CD4-positive, alpha-beta memory T cell (primary cell): ENCODE measurements around the gene AKT3. TPM values are rescaled to one million over a fixed set of nuclear protein-coding genes. Genes with fewer than 3 reads are reported as not detected.

Experiments
- CTCF ChIA-PET: fragments of 350-600 bp; sonication (Branson Sonifier 250); formaldehyde crosslinking; loops from one replicate; lab custom pipeline; 2021; ENCODE audit warnings: inconsistent platforms; ENCODE audit not compliant: partially characterized antibody; lab: Charles Lee
- POLR2A ChIA-PET: fragments of 350-600 bp; sonication (Branson Sonifier 250); formaldehyde crosslinking; loops from one replicate; lab custom pipeline; 2021; ENCODE audit not compliant: partially characterized antibody; lab: Charles Lee
- DNase-seq, 5 donors: peaks; one replicate each; pipeline versions ENCODE4 v3.0.0 to v3.0.0-alpha.2; 2020 to 2022; ENCODE audit warnings: mixed read lengths in 1 of 5
- H3K27ac ChIP-seq: one replicate; pipeline ENCODE4 v1.7.0; 2013; ENCODE audit warnings: low read depth, low read length
- H3K27me3 ChIP-seq: 2 replicates; pipeline ENCODE4 v1.7.0; 2013; ENCODE audit warnings: mild to moderate bottlenecking, low read length, moderate library complexity; ENCODE audit not compliant: insufficient read depth
- H3K36me3 ChIP-seq: 2 replicates; pipeline ENCODE4 v1.7.0; 2013; ENCODE audit warnings: mild to moderate bottlenecking, low read length, moderate library complexity; ENCODE audit not compliant: insufficient read depth
- H3K4me1 ChIP-seq: 2 replicates; pipeline ENCODE4 v1.7.0; 2013; ENCODE audit warnings: mild to moderate bottlenecking, low read length, moderate library complexity; ENCODE audit not compliant: insufficient read depth
- H3K4me3 ChIP-seq, 2 donors: one replicate each; pipeline ENCODE4 v1.7.0; 2013; ENCODE audit warnings: low read length in 2 of 2, mild to moderate bottlenecking in 1 of 2
- H3K9me3 ChIP-seq, 2 donors: one replicate each; pipeline ENCODE4 v1.7.0; 2013; ENCODE audit warnings: low read length in 2 of 2, control low read depth in 1 of 2; ENCODE audit not compliant: control insufficient read depth in 1 of 2
- H3K27ac Mint-ChIP-seq, 7 donors: one replicate each; pipeline ENCODE4 v1.8.0; 2020 to 2021; ENCODE audit warnings: mixed read lengths in 7 of 7, mild to moderate bottlenecking in 6 of 7, inconsistent platforms in 3 of 7, moderate library complexity in 3 of 7
- H3K27me3 Mint-ChIP-seq, 2 donors: one replicate each; pipeline ENCODE4 v1.8.0; 2020 to 2021; ENCODE audit warnings: mixed read lengths in 2 of 2
- H3K36me3 Mint-ChIP-seq, 2 donors: one replicate each; pipeline ENCODE4 v1.8.0; 2020 to 2021; ENCODE audit warnings: mixed read lengths in 2 of 2, inconsistent platforms in 1 of 2, mild to moderate bottlenecking in 1 of 2
- H3K4me1 Mint-ChIP-seq, 4 donors: one replicate each; pipeline ENCODE4 v1.8.0; 2020 to 2021; ENCODE audit warnings: mixed read lengths in 4 of 4, mild to moderate bottlenecking in 1 of 4
- H3K4me3 Mint-ChIP-seq, 8 donors: one replicate each; pipeline ENCODE4 v1.8.0; 2020 to 2021; ENCODE audit warnings: mixed read lengths in 8 of 8, mild to moderate bottlenecking in 7 of 8, moderate library complexity in 6 of 8, inconsistent platforms in 3 of 8
- H3K9me3 Mint-ChIP-seq, 8 donors: one replicate each; pipeline ENCODE4 v1.8.0; 2020 to 2021; ENCODE audit warnings: mixed read lengths in 8 of 8, mild to moderate bottlenecking in 5 of 8, inconsistent platforms in 3 of 8, moderate library complexity in 1 of 8
- intact Hi-C: fragments of 100-400 bp; cut with micrococcal nuclease; formaldehyde crosslinking; loops from one replicate; pipeline ENCODE4 v1.15.1; 2023
- polyA plus RNA-seq, 2 donors: library from polyadenylated mRNA; unstranded; fragments of 300-500 nt; fragmentation: Illumina TruSeq; gene quantifications; one replicate each; pipeline ENCODE4 v1.2.3, GENCODE V29; 2021
- total RNA-seq, 2 experiments: library from RNA; stranded (reverse); gene quantifications; one replicate each; pipeline ENCODE4 v1.2.3, GENCODE V29; 2021

Gene AKT3
- total and polyA plus RNA-seq, 4 experiments from 2014 or later: 0.56 to 152 (median 77.1) TPM

GRCh38 chr1:243733670-243734307 is 116.3 kb downstream of the AKT3 start:
- POLR2A ChIA-PET: no interaction called here
- no peak overlapping the region for H3K27ac ChIP-seq
- CTCF ChIA-PET: interaction anchor here (1.1 to 1.5 kb wide), 2 partner anchors 12 to 15 kb away, joined by 3 read pairs; no protein-coding TSS in a partner anchor
- H3K27me3 ChIP-seq: no peaks in the 10 kb centered on the region
- no peak for DNase-seq
- Mint-ChIP-seq H3K27me3 (no peaks in the 10 kb centered on the region), H3K9me3 (peaks cover 0 to 1% (median 0%) of the 10 kb centered on the region in 8 donors), H3K36me3 (peaks cover 28 to 30% of the 10 kb centered on the region in 2 donors), H3K27ac (no peak overlapping the region), H3K4me1 (peaks cover 22 to 51% (median 36%) of the 10 kb centered on the region in 4 donors), H3K4me3 (no peak overlapping the region)
- no peaks in the 10 kb centered on the region for H3K4me1 ChIP-seq
- no peaks in the 10 kb centered on the region for H3K36me3 ChIP-seq
- H3K9me3 ChIP-seq: no peaks in the 10 kb centered on the region
- no peak overlapping the region for H3K4me3 ChIP-seq
- intact Hi-C loops: no loop called here

- Histone ChIP-seq H3K27ac (no peak overlapping the region), H3K4me3 (no peak overlapping the region), H3K36me3 (no peaks in the 10 kb centered on the region), H3K27me3 (no peaks in the 10 kb centered on the region), H3K9me3 (no peaks in the 10 kb centered on the region), H3K4me1 (no peaks in the 10 kb centered on the region)
- intact Hi-C loops: no loop called here
- Mint-ChIP-seq H3K36me3 (peaks cover 28 to 32% of the 10 kb centered on the region in 2 donors), H3K27ac (no peak overlapping the region), H3K27me3 (no peaks in the 10 kb centered on the region), H3K4me1 (peaks cover 29 to 52% (median 33%) of the 10 kb centered on the region in 4 donors), H3K9me3 (peaks cover 0 to 2% (median 0%) of the 10 kb centered on the region in 8 donors), H3K4me3 (no peak overlapping the region)
- ChIA-PET POLR2A (no interaction called here), CTCF (interaction anchor here (1.5 kb wide), 1 partner anchor 16 kb away, joined by 3 read pairs; no protein-coding TSS in a partner anchor)
- no peak for DNase-seq
Observed at GRCh38 chr1:243732637-243733036, 117.4 kb downstream of the AKT3 start.

- POLR2A ChIA-PET: no interaction called here
- Mint-ChIP-seq H3K36me3 (peaks cover 28 to 32% of the 10 kb centered on the region in 2 donors), H3K27me3 (no peaks in the 10 kb centered on the region), H3K4me3 (peak overlapping the region in 1 of 8 donors; percentile 29), H3K4me1 (peaks cover 28 to 51% (median 31%) of the 10 kb centered on the region in 4 donors), H3K9me3 (peaks cover 0 to 2% (median 0%) of the 10 kb centered on the region in 8 donors), H3K27ac (peak overlapping the region in 1 of 7 donors; percentile 27)
- H3K9me3 ChIP-seq: no peaks in the 10 kb centered on the region
- no peak for DNase-seq
- no peaks in the 10 kb centered on the region for H3K36me3 ChIP-seq
- no peak overlapping the region for H3K4me3 ChIP-seq
- H3K27ac ChIP-seq: no peak overlapping the region
- no peaks in the 10 kb centered on the region for H3K4me1 ChIP-seq
- H3K27me3 ChIP-seq: no peaks in the 10 kb centered on the region
- CTCF ChIA-PET: no interaction called here
- intact Hi-C loops: no loop called here
Observed at GRCh38 chr1:243731974-243732625, 117.9 kb downstream of the AKT3 start.

- Mint-ChIP-seq H3K27ac (no peak overlapping the region), H3K27me3 (no peaks in the 10 kb centered on the region), H3K9me3 (peaks cover 0 to 2% (median 0%) of the 10 kb centered on the region in 8 donors), H3K36me3 (peaks cover 24 to 32% of the 10 kb centered on the region in 2 donors), H3K4me3 (no peak overlapping the region), H3K4me1 (peaks cover 24 to 51% (median 31%) of the 10 kb centered on the region in 4 donors)
- H3K4me1 ChIP-seq: no peaks in the 10 kb centered on the region
- CTCF ChIA-PET: no interaction called here
- H3K9me3 ChIP-seq: no peaks in the 10 kb centered on the region
- H3K27ac ChIP-seq: no peak overlapping the region
- H3K27me3 ChIP-seq: no peaks in the 10 kb centered on the region
- POLR2A ChIA-PET: no interaction called here
- intact Hi-C loops: no loop called here
- H3K4me3 ChIP-seq: no peak overlapping the region
- no peak for DNase-seq
- H3K36me3 ChIP-seq: no peaks in the 10 kb centered on the region
Observed at GRCh38 chr1:243731301-243731891, 118.6 kb downstream of the AKT3 start.

- Mint-ChIP-seq H3K9me3 (peaks cover 0 to 2% (median 0%) of the 10 kb centered on the region in 8 donors), H3K36me3 (peaks cover 24 to 32% of the 10 kb centered on the region in 2 donors), H3K4me3 (no peak overlapping the region), H3K27me3 (no peaks in the 10 kb centered on the region), H3K4me1 (peaks cover 26 to 53% (median 32%) of the 10 kb centered on the region in 4 donors), H3K27ac (no peak overlapping the region)
- Histone ChIP-seq H3K9me3 (no peaks in the 10 kb centered on the region), H3K36me3 (no peaks in the 10 kb centered on the region), H3K4me3 (no peak overlapping the region), H3K27ac (no peak overlapping the region), H3K27me3 (no peaks in the 10 kb centered on the region), H3K4me1 (no peaks in the 10 kb centered on the region)
- intact Hi-C loops: no loop called here
- ChIA-PET POLR2A (no interaction called here), CTCF (no interaction called here)
- no peak for DNase-seq
Observed at GRCh38 chr1:243730487-243731150, 119.4 kb downstream of the AKT3 start.

- no peak overlapping the region for H3K4me3 ChIP-seq
- POLR2A ChIA-PET: no interaction called here
- Mint-ChIP-seq H3K4me3 (no peak overlapping the region), H3K4me1 (peaks cover 31 to 58% (median 36%) of the 10 kb centered on the region in 4 donors), H3K27me3 (no peaks in the 10 kb centered on the region), H3K36me3 (peaks cover 23 to 29% of the 10 kb centered on the region in 2 donors), H3K9me3 (peaks cover 0 to 2% (median 0%) of the 10 kb centered on the region in 8 donors), H3K27ac (peak overlapping the region in 1 of 7 donors; percentile 1)
- DNase-seq: no peak
- no peaks in the 10 kb centered on the region for H3K9me3 ChIP-seq
- H3K27ac ChIP-seq: no peak overlapping the region
- CTCF ChIA-PET: no interaction called here
- no peaks in the 10 kb centered on the region for H3K4me1 ChIP-seq
- intact Hi-C loops: no loop called here
- H3K36me3 ChIP-seq: no peaks in the 10 kb centered on the region
- H3K27me3 ChIP-seq: no peaks in the 10 kb centered on the region
Observed at GRCh38 chr1:243729956-243730355, 120.1 kb downstream of the AKT3 start.
